ENCODE measurements around the gene ADAMTS20.

The ADAMTS20 gene

DNA sequence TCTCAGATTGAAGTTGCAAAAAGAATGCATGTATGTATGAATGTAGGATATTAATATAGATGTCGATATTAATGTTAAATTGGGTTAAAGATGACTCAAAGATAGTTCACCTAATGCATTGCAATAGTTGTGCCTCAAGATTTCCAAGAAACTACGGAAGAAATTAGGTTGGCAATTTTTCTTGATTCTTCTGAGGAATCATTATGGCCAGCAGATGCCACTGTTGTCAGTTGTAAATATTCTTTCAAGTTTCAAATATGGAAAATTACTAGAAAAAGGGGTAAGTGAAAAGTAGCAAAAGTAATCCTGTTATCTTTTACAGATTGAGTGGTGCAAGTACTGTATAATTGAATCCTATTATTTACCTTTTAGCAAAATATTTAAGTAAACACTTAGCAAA is 202.1 kb downstream of the ADAMTS20 start:
- no peaks in the 10 kb centered on the region for H3F3A ChIP-seq (ENCODE audit: insufficient read depth)
- H2AFZ ChIP-seq (ENCODE audit: low read depth, low read length, severe bottlenecking): no peak overlapping the region

GRCh38 chr12:43348221-43348620 is 203.8 kb downstream of the ADAMTS20 start:
- H2AFZ ChIP-seq (ENCODE audit: low read depth, low read length, severe bottlenecking): no peak overlapping the region
- no peaks in the 10 kb centered on the region for H3F3A ChIP-seq (ENCODE audit: insufficient read depth)
- no peaks in the 10 kb centered on the region for H3K9me2 ChIP-seq (replicated peaks; ENCODE audit: insufficient read depth, low read length)

More for the DNA sequence above, 202.1 kb downstream of the ADAMTS20 start:
- H3K4me2 ChIP-seq (ENCODE audit: low read depth, low read length, poor library complexity, severe bottlenecking): no peak overlapping the region
- no peak overlapping the region for H3K9ac ChIP-seq (ENCODE audit: low read length)
- H4K20me1 ChIP-seq (ENCODE audit: low read depth, low read length): no peaks in the 10 kb centered on the region
- no peaks in the 10 kb centered on the region for H3K79me2 ChIP-seq (ENCODE audit: insufficient read depth, low read length)
- no peaks in the 10 kb centered on the region for H3K9me2 ChIP-seq (replicated peaks; ENCODE audit: insufficient read depth, low read length)
- H3K27me3 ChIP-seq (ENCODE audit: low read length): no peaks in the 10 kb centered on the region
- H3K27ac ChIP-seq (ENCODE audit: low read depth, low read length): no peak overlapping the region
- H3K36me3 ChIP-seq (ENCODE audit: low read length): no peaks in the 10 kb centered on the region
- peaks cover 5% of the 10 kb centered on the region for H3K9me3 ChIP-seq (ENCODE audit: insufficient read depth, low read length)
- TF ChIP-seq EZH2phosphoT487 (conservative IDR thresholded peaks at IDR 0.05; ENCODE audit: low read length) (no peak), CTCF (IDR thresholded peaks at IDR 0.05; ENCODE audit: insufficient read depth, low read length, poor library complexity, severe bottlenecking) (no peak)
- H3K4me3 ChIP-seq (ENCODE audit: insufficient read depth, low read length, poor library complexity, severe bottlenecking): no peak overlapping the region

DNA sequence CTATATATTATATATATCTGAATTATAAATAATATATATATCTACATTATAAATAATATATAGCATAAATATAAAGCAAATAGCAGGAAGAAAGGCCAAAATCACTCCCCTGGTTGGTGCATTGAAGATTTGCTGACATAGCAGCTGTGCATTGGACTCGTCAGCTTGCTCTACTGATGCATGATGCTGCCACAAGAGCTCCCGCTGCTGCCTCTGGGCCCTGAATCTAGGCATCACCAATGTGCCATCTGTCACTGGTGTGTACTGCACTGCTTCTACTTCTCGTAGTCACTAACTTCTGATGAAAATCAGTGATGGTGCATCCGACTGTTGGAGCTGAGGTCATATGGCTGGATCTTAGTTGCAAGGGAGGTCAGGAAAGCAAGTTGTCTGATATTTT is 205.0 kb downstream of the ADAMTS20 start:
- Histone ChIP-seq H2AFZ (ENCODE audit: low read depth, low read length, severe bottlenecking) (no peak overlapping the region), H3K36me3 (ENCODE audit: low read length) (no peaks in the 10 kb centered on the region), H3K9ac (ENCODE audit: low read length) (no peak overlapping the region), H3K9me2 (replicated peaks; ENCODE audit: insufficient read depth, low read length) (no peaks in the 10 kb centered on the region), H3F3A (ENCODE audit: insufficient read depth) (no peaks in the 10 kb centered on the region), H3K27me3 (ENCODE audit: low read length) (no peaks in the 10 kb centered on the region), H3K4me2 (ENCODE audit: low read depth, low read length, poor library complexity, severe bottlenecking) (no peak overlapping the region), H4K20me1 (ENCODE audit: low read depth, low read length) (no peaks in the 10 kb centered on the region), H3K27ac (ENCODE audit: low read depth, low read length) (no peak overlapping the region), H3K4me3 (ENCODE audit: insufficient read depth, low read length, poor library complexity, severe bottlenecking) (no peak overlapping the region), H3K9me3 (ENCODE audit: insufficient read depth, low read length) (peaks cover 8% of the 10 kb centered on the region), H3K79me2 (ENCODE audit: insufficient read depth, low read length) (no peaks in the 10 kb centered on the region)
- no peak for TF ChIP-seq CTCF (IDR thresholded peaks at IDR 0.05; ENCODE audit: insufficient read depth, low read length, poor library complexity, severe bottlenecking)
- no peak for TF ChIP-seq EZH2phosphoT487 (conservative IDR thresholded peaks at IDR 0.05; ENCODE audit: low read length)

More at GRCh38 chr12:43348221-43348620, 203.8 kb downstream of the ADAMTS20 start:
- peaks cover 8% of the 10 kb centered on the region for H3K9me3 ChIP-seq (ENCODE audit: insufficient read depth, low read length)
- no peak overlapping the region for H3K27ac ChIP-seq (ENCODE audit: low read depth, low read length)
- H4K20me1 ChIP-seq (ENCODE audit: low read depth, low read length): no peaks in the 10 kb centered on the region
- no peaks in the 10 kb centered on the region for H3K36me3 ChIP-seq (ENCODE audit: low read length)
- H3K4me2 ChIP-seq (ENCODE audit: low read depth, low read length, poor library complexity, severe bottlenecking): no peak overlapping the region
- H3K79me2 ChIP-seq (ENCODE audit: insufficient read depth, low read length): no peaks in the 10 kb centered on the region
- H3K4me3 ChIP-seq (ENCODE audit: insufficient read depth, low read length, poor library complexity, severe bottlenecking): no peak overlapping the region
- TF ChIP-seq CTCF (IDR thresholded peaks at IDR 0.05; ENCODE audit: insufficient read depth, low read length, poor library complexity, severe bottlenecking) (no peak), EZH2phosphoT487 (conservative IDR thresholded peaks at IDR 0.05; ENCODE audit: low read length) (no peak)
- no peak overlapping the region for H3K9ac ChIP-seq (ENCODE audit: low read length)
- H3K27me3 ChIP-seq (ENCODE audit: low read length): no peaks in the 10 kb centered on the region
